ENCODE data around the gene TBXT.
"Not testable (repeated sequence)": the region's sequence is repeated elsewhere in the genome, so short reads cannot be mapped to it uniquely, and the experiment has no call there.

The TBXT gene

DNA sequence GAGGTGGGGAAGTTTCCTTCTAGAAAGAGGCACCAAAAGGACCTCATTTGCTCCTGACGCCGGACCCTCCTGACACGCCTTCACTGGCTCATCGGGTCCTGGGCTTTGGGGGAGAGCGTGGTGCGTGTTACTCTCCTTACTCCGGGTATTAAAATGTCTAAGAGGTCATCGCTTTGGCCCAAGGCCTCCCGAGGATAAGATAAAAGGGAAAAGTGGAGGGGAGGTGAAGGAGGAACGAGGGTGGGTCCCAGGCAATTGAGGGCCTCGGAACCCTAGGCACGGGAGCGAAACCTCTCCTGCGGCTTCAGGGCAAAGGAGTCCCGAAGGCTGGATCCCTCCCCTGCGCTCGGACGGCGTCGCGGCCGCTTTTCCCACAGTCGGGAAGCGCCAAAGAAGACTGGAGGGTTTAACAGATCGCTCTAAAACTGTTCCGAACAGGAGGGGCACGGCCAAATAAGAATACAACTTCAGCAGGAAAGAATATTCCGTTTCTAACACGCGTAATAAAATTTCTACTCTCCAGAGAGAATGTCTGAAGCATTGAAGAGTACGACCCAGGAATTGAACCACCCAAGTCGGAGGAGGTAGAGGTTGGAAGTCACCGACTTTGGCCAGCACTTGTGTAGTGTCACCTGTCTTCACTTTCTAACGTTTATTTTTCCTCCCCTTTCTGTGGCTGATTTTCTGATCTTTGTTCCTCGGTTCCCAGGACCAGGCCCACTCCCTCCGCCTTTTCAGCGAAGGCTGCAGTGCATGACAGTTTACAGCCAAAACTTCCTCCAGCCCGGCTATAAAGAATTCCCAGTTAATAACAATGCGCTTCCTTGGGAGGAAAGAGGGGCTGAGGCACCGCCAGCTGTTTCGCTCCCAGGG lies 2.1 kb upstream of the TBXT start:
- no peak for DNase-seq

DNA sequence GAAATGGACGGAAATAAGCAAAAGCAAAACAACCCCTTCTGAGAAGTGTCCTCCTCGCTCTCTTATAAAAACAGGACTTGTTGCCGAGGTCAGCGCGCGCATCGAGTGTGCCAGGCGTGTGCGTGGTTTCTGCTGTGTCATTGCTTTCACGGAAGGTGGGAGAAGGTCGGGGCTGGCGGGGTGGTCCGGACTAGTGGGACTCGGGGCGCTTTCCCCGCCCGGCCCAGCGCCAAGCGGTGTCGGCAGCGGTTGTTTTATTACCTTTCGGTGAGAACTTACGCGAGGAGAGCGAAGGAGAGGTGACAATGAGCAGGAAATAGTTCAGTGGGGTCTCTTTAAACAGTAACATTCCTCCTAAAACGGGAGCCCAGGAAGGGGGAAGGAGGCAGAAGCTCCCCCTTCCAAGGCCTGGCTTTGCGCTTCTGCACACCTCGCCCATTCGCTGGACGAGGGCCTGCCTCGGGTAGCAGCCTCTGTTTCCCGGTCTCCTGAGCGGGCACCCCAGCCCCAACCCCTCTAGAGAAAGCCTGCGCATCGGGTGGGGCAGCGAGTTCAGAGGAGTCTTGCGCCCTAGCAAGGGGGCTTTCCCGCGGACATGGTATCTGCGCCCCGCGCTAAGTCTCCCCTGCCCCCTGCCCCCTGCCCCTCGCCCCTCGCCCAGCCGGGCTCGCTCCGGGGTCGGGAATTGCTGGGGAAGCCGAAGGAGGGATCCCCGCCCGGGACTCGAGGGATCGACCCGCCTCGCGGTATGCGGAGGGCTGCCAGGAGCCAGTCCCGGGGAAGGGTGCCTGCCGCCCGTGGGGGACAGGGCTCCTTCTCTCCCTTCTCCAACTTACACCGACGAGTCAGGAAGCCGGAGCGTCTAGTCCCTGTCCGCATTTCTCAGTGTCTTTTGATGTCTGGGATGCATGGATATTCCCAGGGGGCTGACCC lies 1.2 kb upstream of the TBXT start:
- DNase-seq = no peak

DNA sequence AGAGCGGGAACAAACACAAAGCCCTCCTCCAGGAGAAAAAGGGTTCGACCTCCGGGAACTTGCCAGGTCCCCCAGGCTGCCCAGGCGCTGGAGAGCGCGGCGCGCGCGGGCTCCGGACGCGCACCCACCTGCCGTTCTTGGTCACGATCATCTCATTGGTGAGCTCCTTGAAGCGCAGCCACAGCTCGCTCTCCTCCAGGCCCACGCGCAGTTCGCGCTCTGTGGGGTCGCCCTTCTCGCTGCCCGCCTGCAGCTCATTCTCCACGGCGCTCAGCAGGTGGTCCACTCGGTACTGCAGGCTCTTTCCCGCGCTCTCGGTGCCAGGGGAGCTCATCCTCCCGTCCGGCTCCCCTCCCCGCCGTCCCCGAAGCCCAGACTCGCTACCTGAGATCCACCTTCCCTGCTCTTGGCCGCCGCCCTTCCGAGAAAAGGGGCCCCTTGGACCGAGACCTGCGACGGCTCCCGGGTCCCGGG lies 356 bp downstream of the TBXT start:
- no peak for DNase-seq

DNA sequence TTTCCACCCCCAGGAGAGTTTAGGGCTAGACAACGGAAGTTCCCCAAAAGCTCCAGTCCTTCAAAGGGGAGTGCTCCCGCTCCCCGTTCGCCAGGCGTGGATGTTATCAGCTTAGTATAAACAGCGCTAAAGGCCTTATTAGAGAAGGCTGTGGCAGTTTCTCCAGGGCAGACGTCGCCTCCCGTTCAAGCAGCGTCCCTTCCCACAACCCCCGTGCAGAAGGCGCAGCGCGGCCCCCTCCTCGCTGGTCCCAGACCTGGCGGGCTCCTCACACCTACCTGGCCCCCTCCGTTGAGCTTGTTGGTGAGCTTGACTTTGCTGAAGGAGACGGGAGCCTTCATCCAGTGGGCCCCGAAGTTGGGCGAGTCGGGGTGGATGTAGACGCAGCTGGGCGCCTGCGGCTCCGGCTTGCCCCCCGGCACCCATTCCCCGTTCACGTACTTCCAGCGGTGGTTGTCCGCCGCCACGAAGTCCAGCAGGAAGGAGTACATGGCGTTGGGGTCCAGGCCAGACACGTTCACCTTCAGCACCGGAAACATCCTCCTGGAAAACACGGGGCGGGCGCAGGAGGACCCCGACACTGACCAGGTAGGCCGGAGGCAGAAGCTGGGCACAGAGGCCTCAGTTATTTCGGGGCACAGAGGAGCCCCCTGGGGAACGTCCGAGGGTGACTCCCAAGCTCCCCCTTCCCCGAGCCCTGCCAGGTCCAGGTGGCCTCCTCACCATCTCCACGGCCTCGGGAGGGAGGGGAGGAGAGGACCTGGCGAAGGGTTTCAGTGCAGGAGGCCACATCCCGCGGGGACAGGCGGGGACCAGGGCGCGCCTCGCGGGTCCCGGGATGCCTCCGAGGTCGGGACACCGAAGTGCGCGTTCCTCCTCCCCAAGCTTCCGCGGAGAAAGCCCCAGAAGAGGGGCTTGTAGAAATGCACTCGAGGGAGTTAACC lies 1.1 kb downstream of the TBXT start:
- no peak for DNase-seq

DNA sequence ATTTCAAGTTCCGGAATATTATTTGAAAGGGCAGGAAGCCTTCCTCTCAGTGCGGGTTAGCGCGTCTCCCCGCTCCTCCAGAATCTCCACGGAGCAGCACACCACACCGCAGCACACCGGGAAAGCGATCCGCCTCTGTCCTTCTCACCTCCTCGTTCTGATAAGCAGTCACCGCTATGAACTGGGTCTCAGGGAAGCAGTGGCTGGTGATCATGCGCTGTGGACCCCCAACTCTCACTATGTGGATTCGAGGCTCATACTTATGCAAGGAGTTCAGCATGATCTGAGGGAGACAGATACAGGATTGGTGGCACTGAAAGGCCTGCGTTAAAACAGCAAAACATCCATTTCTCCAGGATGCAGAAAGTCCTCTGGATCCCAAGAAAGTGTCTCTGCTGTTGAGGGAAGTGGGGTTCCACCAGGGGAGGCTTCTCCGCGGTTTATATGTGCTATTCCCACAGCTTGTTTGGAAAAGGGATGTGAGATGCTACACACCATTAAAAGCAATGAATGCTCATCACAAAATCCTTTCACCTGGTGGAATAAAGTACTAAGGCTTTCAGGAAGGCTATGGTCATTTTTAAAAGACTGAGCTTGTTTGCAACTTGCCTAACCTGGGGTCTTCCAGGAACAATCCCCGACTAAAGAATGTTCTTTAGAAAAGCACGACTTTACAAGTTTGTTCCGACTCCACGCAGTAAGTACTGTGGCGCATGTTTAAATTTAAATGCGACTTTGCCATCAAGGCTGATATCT lies 1.9 kb downstream of the TBXT start:
- DNase-seq = no peak

- DNase-seq = no peak
Observed at GRCh38 chr6:166162599-166163342, 4.9 kb downstream of the TBXT start.

GRCh38 chr6:166157930-166158617 lies 9.6 kb downstream of the TBXT start:
- DNase-seq = no peak

DNA sequence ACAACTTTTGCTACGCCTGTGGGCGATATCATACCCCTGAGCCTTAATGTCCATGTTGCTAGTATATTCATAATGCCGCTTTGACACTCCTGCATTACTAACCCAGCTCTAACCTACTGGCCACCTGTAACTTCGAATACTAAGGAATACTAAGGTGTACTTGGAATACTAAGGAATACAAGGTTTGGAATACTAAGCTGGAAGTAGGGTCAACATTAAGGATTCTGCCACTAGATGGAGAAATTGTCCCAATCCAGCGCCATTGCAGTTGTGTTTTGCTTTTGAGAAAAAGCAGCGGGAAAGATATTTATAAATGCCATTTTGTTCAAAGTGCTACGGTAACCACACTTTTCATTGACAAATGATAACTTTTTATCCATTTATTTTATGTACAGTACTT lies 10.7 kb downstream of the TBXT start:
- DNase-seq = peak in 1 of 2 experiments; percentile 29

GRCh38 chr6:166153966-166154365 lies 13.7 kb downstream of the TBXT start:
- no peak for DNase-seq

DNA sequence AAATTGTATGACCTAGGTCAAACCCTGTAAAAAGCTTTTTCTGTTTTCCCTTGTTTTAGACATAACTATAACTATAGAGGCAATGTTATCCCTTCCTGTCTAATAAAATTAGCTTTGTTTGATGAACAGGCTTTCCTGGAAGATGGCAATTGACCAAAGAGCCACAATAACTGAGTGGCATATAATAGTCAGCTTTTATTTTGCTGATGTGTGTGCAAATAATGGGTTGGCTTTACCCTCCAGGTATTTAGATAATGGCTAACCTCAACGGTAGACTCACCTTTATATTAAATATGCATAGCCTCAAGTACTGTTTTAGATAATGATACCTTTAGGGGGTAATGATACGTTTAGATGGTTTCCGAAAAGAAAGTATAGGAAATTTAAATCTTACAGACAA lies 15.0 kb downstream of the TBXT start:
- no peak for DNase-seq

DNA sequence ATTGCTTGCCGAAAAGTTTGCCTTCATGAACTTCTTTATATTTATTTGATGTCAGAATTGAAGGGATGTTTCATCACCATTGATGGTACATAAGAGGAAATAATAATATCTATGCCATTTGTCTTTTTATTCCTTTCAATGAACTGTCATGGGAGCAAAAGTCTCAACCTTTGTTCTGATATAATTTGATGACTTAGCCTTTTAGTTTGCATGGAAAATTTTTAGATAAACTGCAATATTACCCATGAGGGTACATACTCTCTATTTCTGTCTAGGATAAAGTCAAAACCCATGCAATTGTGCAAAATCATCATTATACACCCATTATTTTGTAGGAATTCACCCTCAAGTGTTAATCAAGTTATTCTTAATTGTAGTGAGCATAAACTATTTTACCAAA lies 15.9 kb downstream of the TBXT start:
- DNase-seq = no peak

DNA sequence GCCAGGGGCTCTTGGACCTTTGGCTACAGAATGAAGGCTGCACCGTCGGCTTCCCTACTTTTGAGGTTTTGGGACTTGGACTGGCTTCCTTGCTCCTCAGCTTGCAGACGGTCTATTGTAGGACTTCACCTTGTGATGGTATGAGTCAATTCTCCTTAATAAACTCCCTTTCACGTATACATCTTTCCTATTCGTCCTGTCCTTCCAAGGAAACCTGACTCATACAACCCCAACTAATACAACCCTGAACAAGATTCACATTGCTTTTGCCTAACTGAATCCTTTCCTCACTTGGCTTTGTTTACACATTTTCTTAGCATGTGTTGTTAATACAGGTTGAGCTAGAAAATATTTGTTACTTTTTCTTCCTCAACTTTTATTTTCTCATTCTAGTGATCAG lies 21.9 kb downstream of the TBXT start:
- no peak for DNase-seq

DNA sequence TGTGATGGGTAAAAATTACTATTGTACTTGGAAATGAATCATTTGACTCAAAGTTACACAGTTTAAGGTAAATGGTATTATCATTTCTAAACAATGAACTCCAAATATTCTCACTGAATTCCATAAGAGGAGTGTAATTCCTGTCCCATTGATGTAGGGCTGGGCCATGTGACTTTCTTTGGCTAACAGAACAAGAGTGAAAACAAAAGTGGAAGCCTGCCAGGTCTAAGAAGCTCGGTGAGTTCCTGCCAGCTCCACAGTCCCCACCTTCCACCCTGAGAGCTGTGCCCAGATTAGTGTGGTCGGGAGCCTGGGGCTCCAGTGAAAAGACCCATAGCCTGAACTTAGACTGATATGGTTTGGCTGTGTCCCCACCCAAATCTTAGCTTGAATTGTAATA lies 24.6 kb downstream of the TBXT start:
- no peak for DNase-seq

DNA sequence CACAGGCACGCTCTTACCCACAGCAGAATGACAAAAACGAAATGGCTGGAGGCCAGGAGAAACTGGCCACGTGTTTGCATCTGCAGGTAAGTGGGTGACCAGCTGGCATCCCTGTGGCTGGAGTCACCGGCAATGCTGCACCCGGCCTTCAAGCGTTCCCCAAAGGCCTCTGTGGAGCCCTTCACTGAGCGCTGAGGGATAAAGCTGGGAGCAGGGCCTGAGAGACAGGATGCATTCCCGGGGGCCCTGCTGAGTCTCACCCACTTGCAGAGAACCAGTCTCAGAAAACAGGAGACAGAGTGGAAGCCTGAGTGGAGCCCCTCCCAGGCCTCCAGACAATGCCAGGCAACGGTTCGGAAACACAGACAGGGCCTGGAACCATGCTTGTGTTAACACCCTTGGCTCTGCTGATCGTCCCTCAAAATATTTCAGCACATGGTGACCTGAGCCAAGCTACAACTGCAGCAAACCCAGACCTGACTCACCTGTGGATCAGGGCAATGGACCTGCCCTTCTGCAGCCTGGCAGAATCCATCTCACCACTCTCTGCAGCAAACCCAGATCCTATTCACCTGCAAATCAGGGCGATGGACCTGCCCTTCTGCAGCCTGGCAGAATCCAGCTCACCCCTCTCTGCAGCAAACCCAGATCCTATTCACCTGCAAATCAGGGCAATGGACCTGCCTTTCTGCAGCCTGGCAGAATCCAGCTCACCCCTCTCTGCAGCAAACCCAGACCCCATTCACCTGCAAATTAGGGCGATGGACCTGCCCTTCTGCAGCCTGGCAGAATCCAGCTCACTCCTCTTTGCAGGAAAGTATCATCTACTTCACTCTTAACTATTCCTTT lies 39.8 kb downstream of the TBXT start:
- no peak for DNase-seq

DNA sequence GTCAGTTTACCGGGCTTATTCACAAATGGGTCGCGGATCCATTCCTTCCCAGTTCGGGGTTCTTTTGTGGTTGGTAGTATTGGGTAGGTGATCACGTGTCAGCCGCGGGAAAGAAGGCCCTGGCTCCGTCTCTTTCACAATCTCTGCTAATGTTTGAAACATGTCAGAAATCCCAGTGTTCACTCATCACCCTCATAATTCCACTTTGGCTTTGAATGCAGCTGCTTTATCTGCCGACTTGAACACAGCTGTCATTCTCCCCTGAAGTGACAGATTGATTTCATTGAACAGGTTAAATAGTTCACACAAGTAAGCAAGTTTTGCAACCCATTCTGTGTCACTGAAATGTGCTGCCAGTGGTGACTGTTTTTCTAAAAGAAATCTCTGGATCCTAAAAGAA lies 44.5 kb downstream of the TBXT start:
- DNase-seq = not testable (repeated sequence)

DNA sequence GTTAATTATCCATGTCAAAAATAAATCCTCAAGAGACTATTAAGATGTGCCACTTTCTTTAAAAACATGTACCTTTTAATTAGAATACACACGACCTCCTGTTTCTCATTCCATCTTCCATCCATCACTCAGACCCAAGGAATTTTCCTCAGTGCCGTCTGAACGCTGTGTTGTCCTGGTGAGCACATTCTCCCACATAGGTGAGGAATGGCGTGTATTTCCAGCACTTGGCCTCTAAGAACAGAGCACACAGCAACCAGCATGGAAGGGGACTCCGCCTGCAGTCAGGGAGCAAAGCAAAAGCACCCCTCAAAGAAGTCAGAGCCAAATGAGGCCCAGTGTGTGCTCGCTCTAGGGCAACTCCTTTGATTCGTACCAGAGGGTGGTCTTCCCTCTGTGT lies 45.9 kb downstream of the TBXT start:
- DNase-seq = no peak

DNA sequence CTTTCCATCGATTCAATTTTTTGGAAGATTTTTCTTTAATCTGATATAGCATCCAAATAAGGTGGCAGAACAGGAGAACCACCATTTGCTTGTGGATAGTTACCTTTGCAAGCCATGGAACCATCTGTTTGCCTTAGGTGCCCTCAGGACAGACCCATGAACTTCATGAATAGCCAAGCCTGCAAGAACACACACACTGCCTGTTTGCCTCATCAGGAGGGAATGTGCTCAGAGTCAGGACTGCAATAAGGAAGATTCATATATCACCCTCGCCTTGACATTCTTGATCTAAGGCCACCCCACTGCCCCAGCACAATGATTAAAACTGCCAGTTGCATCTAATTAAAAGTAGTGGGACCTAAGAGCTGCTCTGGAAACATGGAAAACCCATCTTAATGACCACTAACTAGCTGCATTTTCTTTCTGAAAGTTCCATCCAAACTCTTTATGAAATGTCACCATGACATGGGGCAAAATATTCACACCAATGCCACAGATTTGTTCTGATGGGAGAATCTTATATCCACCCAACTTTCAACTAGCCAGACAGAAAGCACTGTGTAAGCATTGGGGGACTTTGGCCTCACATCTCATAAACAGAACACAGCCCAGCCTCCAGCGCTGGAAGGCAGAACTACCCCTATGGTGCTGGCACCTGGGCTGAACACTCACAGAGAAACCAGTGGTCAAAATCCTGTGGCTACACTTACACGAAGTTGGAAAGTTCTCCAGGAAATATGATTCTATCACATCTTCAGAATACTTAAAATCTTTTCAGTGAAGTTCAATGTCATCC lies 48.3 kb downstream of the TBXT start:
- no peak for DNase-seq

DNA sequence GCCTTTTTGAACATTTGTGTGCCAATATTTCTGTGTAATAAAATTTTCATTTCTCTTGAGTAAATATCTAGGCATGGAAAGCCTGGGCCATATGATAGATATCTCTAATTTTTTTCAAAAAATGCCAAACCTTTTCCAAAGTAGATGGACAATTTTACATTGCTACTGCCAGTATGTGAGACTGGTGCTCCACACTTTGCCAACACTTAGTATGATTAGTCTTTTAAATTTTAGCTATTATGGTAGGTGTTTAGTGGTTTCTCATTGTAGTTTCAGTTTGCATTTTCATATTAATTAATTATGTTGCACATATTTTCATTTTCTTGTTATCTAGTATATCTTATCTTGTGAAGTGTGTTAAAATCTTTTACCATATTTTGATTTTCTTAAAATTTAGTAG lies 52.0 kb downstream of the TBXT start:
- no peak for DNase-seq

GRCh38 chr6:166112580-166112979 lies 55.1 kb downstream of the TBXT start:
- no peak for DNase-seq
